ENCODE results near the gene MLEC.

MLEC gene

DNA sequence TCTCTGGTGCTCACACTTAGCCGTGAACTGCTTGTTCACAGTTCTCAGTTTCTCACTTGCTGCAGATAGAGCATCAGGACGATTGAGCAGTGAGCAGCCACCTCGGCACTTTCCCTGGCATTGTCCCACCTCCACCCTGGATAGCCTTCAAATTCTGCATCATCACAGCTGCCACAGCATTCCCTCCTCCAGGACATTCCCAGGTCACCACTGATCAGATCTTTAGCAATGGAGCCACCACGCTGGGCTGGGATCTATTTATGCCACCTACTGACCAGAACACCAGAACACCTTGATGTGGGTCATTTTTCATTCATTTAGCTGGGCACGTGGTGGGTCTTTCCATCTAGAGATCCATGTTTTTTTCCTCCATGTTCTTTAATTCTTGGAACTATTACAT, 62.3 kb downstream of the MLEC start:
- Histone ChIP-seq H3K9ac (no peak overlapping the region), H3K27me3 (ENCODE audit: control insufficient read depth, insufficient read depth, low read length) (no peaks in the 10 kb centered on the region), H3K36me3 (ENCODE audit: control insufficient read depth, insufficient read depth, low read length) (no peaks in the 10 kb centered on the region), H3K9me3 (ENCODE audit: control insufficient read depth, low read length) (no peaks in the 10 kb centered on the region), H3K79me2 (no peaks in the 10 kb centered on the region), H2AFZ (no peak overlapping the region), H3K27ac (no peak overlapping the region), H3K4me2 (ENCODE audit: low read length) (no peak overlapping the region), H3K4me3 (ENCODE audit: low read depth, low read length) (no peak overlapping the region), H3K4me1 (no peaks in the 10 kb centered on the region)
- no peak for TF ChIP-seq CTCF (IDR thresholded peaks at IDR 0.05)

GRCh38 chr12:120750806-120751205, 63.9 kb downstream of the MLEC start:
- TF ChIP-seq CTCF (IDR thresholded peaks at IDR 0.05) = no peak
- Histone ChIP-seq H3K4me2 (ENCODE audit: low read length) (no peak overlapping the region), H3K9ac (no peak overlapping the region), H3K4me3 (ENCODE audit: low read depth, low read length) (no peak overlapping the region), H3K27ac (no peak overlapping the region), H3K4me1 (no peaks in the 10 kb centered on the region), H3K27me3 (ENCODE audit: control insufficient read depth, insufficient read depth, low read length) (no peaks in the 10 kb centered on the region), H2AFZ (no peak overlapping the region), H3K9me3 (ENCODE audit: control insufficient read depth, low read length) (no peaks in the 10 kb centered on the region), H3K79me2 (no peaks in the 10 kb centered on the region), H3K36me3 (ENCODE audit: control insufficient read depth, insufficient read depth, low read length) (no peaks in the 10 kb centered on the region)

- Histone ChIP-seq H3K36me3 (ENCODE audit: control insufficient read depth, insufficient read depth, low read length) (no peaks in the 10 kb centered on the region), H3K4me2 (ENCODE audit: low read length) (no peak overlapping the region), H3K9ac (no peak overlapping the region), H3K27ac (no peak overlapping the region), H3K9me3 (ENCODE audit: control insufficient read depth, low read length) (no peaks in the 10 kb centered on the region), H3K4me3 (ENCODE audit: low read depth, low read length) (no peak overlapping the region), H3K4me1 (no peaks in the 10 kb centered on the region), H3K27me3 (ENCODE audit: control insufficient read depth, insufficient read depth, low read length) (no peaks in the 10 kb centered on the region), H2AFZ (no peak overlapping the region), H3K79me2 (no peaks in the 10 kb centered on the region)
- no peak for TF ChIP-seq CTCF (IDR thresholded peaks at IDR 0.05)
Observed at GRCh38 chr12:120751389-120751788, 64.4 kb downstream of the MLEC start.

Data from parathyroid adenoma (tissue), 2 donors.